ENCODE results near the gene DEGS2. TPM values are rescaled to one million over a fixed set of nuclear protein-coding genes. Genes with fewer than 3 reads are reported as not detected.
A peak's percentile ranks its signal among the peaks of the same experiment; 100 is the strongest.

The DEGS2 gene
- polyA plus RNA-seq, 2 of the 4 experiments (the other 2 are of a cell fraction) = 0.93 to 2.3 TPM

- FAIRE-seq = no peak
These were observed 14.8 kb downstream of the DEGS2 start for GRCh38 chr14:100144645-100144995.

GRCh38 chr14:100143934-100144333, 15.5 kb downstream of the DEGS2 start:
- Histone ChIP-seq H3K27ac (no peak overlapping the region), H3K4me2 (no peak overlapping the region), H3K9me3 (no peaks in the 10 kb centered on the region), H3K4me3 (no peak overlapping the region), H3K4me1 (peaks cover 8% of the 10 kb centered on the region; the same call in 1 of the 3 replicates)
- DNase-seq (ENCODE audit: low read depth in 1 of 2, low spot score in 1 of 2) (no peak), FAIRE-seq (no peak), ATAC-seq (no peak)
- ChIA-PET CTCF (interaction anchor here (1.2 to 3.9 kb wide), 2 partner anchors 12 to 49 kb away, joined by 7 to 20 read pairs; no protein-coding TSS in a partner anchor), POLR2A (no interaction called here)
- TF ChIP-seq MAZ (IDR thresholded peaks at IDR 0.05; ENCODE audit: borderline replicate concordance, low read depth, low read length) (no peak), RNF2 (IDR thresholded peaks at IDR 0.05; ENCODE audit: borderline replicate concordance, low read depth) (no peak), MAFK (IDR thresholded peaks at IDR 0.05; ENCODE audit: partially characterized antibody) (no peak), NFE2L2 (conservative IDR thresholded peaks at IDR 0.05; ENCODE audit: low read length) (no peak), SREBF2 (IDR thresholded peaks at IDR 0.05) (no peak), CEBPB (IDR thresholded peaks at IDR 0.05) (no peak), ZC3H11A (IDR thresholded peaks at IDR 0.05) (no peak)
- WGBS (ENCODE audit: missing lambda C conversion rate) = 93% methylated on average over 21 of the region's 23 CpGs

More at GRCh38 chr14:100144645-100144995, 14.8 kb downstream of the DEGS2 start:
- no peaks in the 10 kb centered on the region for H3K9me3 ChIP-seq
- H3K27ac ChIP-seq = peak overlapping the region in 1 of 2 experiments; percentile 62; a peak in 2 of 6 replicates
- TF ChIP-seq FOSL2 (IDR thresholded peaks at IDR 0.05) (no peak), FOSL2 (CRISPR knock-in tag; IDR thresholded peaks at IDR 0.05) (no peak), E2F6 (IDR thresholded peaks at IDR 0.05; ENCODE audit: borderline replicate concordance, low read depth) (no peak), ELK1 (IDR thresholded peaks at IDR 0.05; ENCODE audit: low read depth, low read length) (no peak), MYC (IDR thresholded peaks at IDR 0.05; ENCODE audit: borderline replicate concordance, low read length) (no peak), TFCP2L1 (CRISPR knock-in tag; IDR thresholded peaks at IDR 0.05) (no peak), CBX2 (IDR thresholded peaks at IDR 0.05; ENCODE audit: borderline replicate concordance, low read depth) (no peak), CHD4 (IDR thresholded peaks at IDR 0.05; ENCODE audit: borderline replicate concordance) (no peak), HOXB5 (CRISPR knock-in tag; IDR thresholded peaks at IDR 0.05) (no peak), NR3C1 (IDR thresholded peaks at IDR 0.05) (no peak)
- H3K4me3 ChIP-seq = no peak overlapping the region
- ChIA-PET POLR2A (no interaction called here), CTCF (interaction anchor here (1.2 kb wide), 1 partner anchor 48 kb away, joined by 7 read pairs; no protein-coding TSS in a partner anchor)
- 50% methylated on average over 2 of the region's 4 CpGs for WGBS (ENCODE audit: missing lambda C conversion rate)
- no peak for DNase-seq (ENCODE audit: low read depth in 1 of 2, low spot score in 1 of 2)
- peaks cover 8% of the 10 kb centered on the region; the same call in 1 of the 3 replicates for H3K4me1 ChIP-seq
- no peak overlapping the region for H3K4me2 ChIP-seq
- peak in 1 of 2 experiments; percentile 16; a peak in 1 of 6 replicates for ATAC-seq

GRCh38 chr14:100143523-100143922, 15.9 kb downstream of the DEGS2 start:
- DNase-seq (ENCODE audit: low read depth in 1 of 2, low spot score in 1 of 2) (no peak), FAIRE-seq (no peak), ATAC-seq (no peak)
- ChIA-PET CTCF (interaction anchor here (0.9 to 3.9 kb wide), 3 partner anchors 12 to 160 kb away, joined by 3 to 20 read pairs (median 7); no protein-coding TSS in a partner anchor), POLR2A (no interaction called here)
- 98% methylated on average over 8 of the region's 18 CpGs for WGBS (ENCODE audit: missing lambda C conversion rate)
- Histone ChIP-seq H3K4me2 (no peak overlapping the region), H3K27ac (no peak overlapping the region), H3K4me3 (no peak overlapping the region), H3K4me1 (peaks cover 8% of the 10 kb centered on the region; the same call in 1 of the 3 replicates), H3K9me3 (no peaks in the 10 kb centered on the region)
- no peak for TF ChIP-seq RFX5 (IDR thresholded peaks at IDR 0.05)
- no peak for TF ChIP-seq CEBPB (IDR thresholded peaks at IDR 0.05)
- TF ChIP-seq MYC (IDR thresholded peaks at IDR 0.05; ENCODE audit: borderline replicate concordance, low read length) = no peak
- no peak for TF ChIP-seq HOXA7 (CRISPR knock-in tag; IDR thresholded peaks at IDR 0.05)
- no peak for TF ChIP-seq CHD4 (IDR thresholded peaks at IDR 0.05; ENCODE audit: borderline replicate concordance)
- TF ChIP-seq EP300 (IDR thresholded peaks at IDR 0.05) = no peak
- no peak for TF ChIP-seq TFCP2L1 (CRISPR knock-in tag; IDR thresholded peaks at IDR 0.05)
- no peak for TF ChIP-seq KDM5A (IDR thresholded peaks at IDR 0.05)
- no peak for TF ChIP-seq MAFK (IDR thresholded peaks at IDR 0.05; ENCODE audit: partially characterized antibody)
- TF ChIP-seq ZSCAN20 (CRISPR knock-in tag; IDR thresholded peaks at IDR 0.05) = no peak
- no peak for TF ChIP-seq ZNF302 (CRISPR knock-in tag; IDR thresholded peaks at IDR 0.05)
- no peak for TF ChIP-seq HOXB5 (CRISPR knock-in tag; IDR thresholded peaks at IDR 0.05)
- TF ChIP-seq HMGXB4 (CRISPR knock-in tag; IDR thresholded peaks at IDR 0.05; ENCODE audit: borderline replicate concordance) = no peak
- TF ChIP-seq POLR2AphosphoS2 (conservative IDR thresholded peaks at IDR 0.05; ENCODE audit: low read length) = no peak
- TF ChIP-seq RAD21 (conservative IDR thresholded peaks at IDR 0.05 in 1 of 2, IDR thresholded peaks at IDR 0.05 in 1 of 2) = no peak
- no peak for TF ChIP-seq GATA3 (IDR thresholded peaks at IDR 0.05; ENCODE audit: borderline replicate concordance)
- no peak for TF ChIP-seq SMC3 (IDR thresholded peaks at IDR 0.05)
- TF ChIP-seq JUNB (IDR thresholded peaks at IDR 0.05) = no peak
- no peak for TF ChIP-seq KDM1A (IDR thresholded peaks at IDR 0.05; ENCODE audit: low read depth)

Measured in A549 (cell line).